Endodermal cell (in vitro differentiated cells): ENCODE data around the gene TGM4. TPM values are rescaled to one million over a fixed set of nuclear protein-coding genes. Genes with fewer than 3 reads are reported as not detected.

Source experiments
- DNase-seq: peaks from one replicate; pipeline ENCODE4 v3.0.0-alpha.2; 2017
- H3K27ac ChIP-seq: 2 replicates; pipeline ENCODE4 v1.5.1; 2013; ENCODE audit warnings: mild to moderate bottlenecking, low read depth, low read length, moderate library complexity
- H3K27me3 ChIP-seq: 2 replicates; pipeline ENCODE4 v1.6.1; 2013; ENCODE audit warnings: mild to moderate bottlenecking, low read length, moderate library complexity; ENCODE audit not compliant: insufficient read depth, control insufficient read depth, poor library complexity, severe bottlenecking
- H3K36me3 ChIP-seq: 2 replicates; pipeline ENCODE4 v1.7.0; 2013; ENCODE audit warnings: mild to moderate bottlenecking, low read length, moderate library complexity; ENCODE audit not compliant: control insufficient read depth, insufficient read depth
- H3K4me1 ChIP-seq: one replicate; pipeline ENCODE4 v1.7.0; 2013; ENCODE audit warnings: low read length; ENCODE audit not compliant: control insufficient read depth, insufficient read depth
- H3K4me3 ChIP-seq: 2 replicates; pipeline ENCODE4 v1.5.1; 2013; ENCODE audit warnings: mild to moderate bottlenecking, low read length, moderate library complexity
- H3K9ac ChIP-seq: 2 replicates; pipeline ENCODE4 v1.6.1; 2013; ENCODE audit warnings: mild to moderate bottlenecking, low read length, moderate library complexity; ENCODE audit not compliant: poor library complexity, severe bottlenecking; ENCODE audit errors: extremely low read depth
- H3K9me3 ChIP-seq: 2 replicates; pipeline ENCODE4 v1.6.1; 2013; ENCODE audit warnings: mild to moderate bottlenecking, low read length, moderate library complexity; ENCODE audit not compliant: control insufficient read depth
- H3K27ac Mint-ChIP-seq: 2 replicates; pipeline ENCODE4 v1.8.0; 2020; ENCODE audit warnings: mixed read lengths
- H3K27me3 Mint-ChIP-seq: 2 replicates; pipeline ENCODE4 v1.8.0; 2021; ENCODE audit warnings: mild to moderate bottlenecking, mixed read lengths; ENCODE audit not compliant: insufficient read depth
- H3K36me3 Mint-ChIP-seq: 2 replicates; pipeline ENCODE4 v1.8.0; 2020; ENCODE audit warnings: low read depth, mixed read lengths
- H3K4me1 Mint-ChIP-seq: 2 replicates; pipeline ENCODE4 v1.8.0; 2020; ENCODE audit warnings: mixed read lengths
- H3K4me3 Mint-ChIP-seq: 2 replicates; pipeline ENCODE4 v1.8.0; 2020; ENCODE audit warnings: mild to moderate bottlenecking, moderate library complexity, mixed read lengths
- H3K9me3 Mint-ChIP-seq: 2 replicates; pipeline ENCODE4 v1.8.0; 2020; ENCODE audit warnings: mild to moderate bottlenecking, mixed read lengths
- WGBS, 2 experiments: methylation state at CpG; one replicate each; pipeline versions ENCODE4 v1.1.5 to v1.1.7; 2013; ENCODE audit warnings: missing lambda C conversion rate in 2 of 2, mixed read lengths in 1 of 2; ENCODE audit not compliant: insufficient coverage in 1 of 2, insufficient read length in 1 of 2; 5-methylcytosine and 5-hydroxymethylcytosine counted together
- total RNA-seq, 2 donors: library from RNA; stranded (reverse); fragmentation: NEBNext Ultra II Directional in 1 of 2; extraction: Animal tissue kit (Norgen Biotek cat#: 25700) in 1 of 2; gene quantifications; 2 replicates in 1 of 2; 3 replicates in 1 of 2; pipeline ENCODE4 v1.2.1, GENCODE V29; 2021
- TF ChIP-seq, protein P1 (sequence below): fragments of 200-600 bp; sonication (generic); conservative IDR thresholded peaks from 2 replicates; pipeline ENCODE4 v1.5.0; 2021; ENCODE audit warnings: antibody characterized with exemption, mild to moderate bottlenecking

Gene TGM4
- total RNA-seq, 2 donors from 2014 or later = not detected

GRCh38 chr3:44875596-44875995 is 1.2 kb downstream of the TGM4 start:
- Mint-ChIP-seq H3K27me3 (no peaks in the 10 kb centered on the region), H3K4me1 (no peaks in the 10 kb centered on the region), H3K27ac (no peak overlapping the region), H3K4me3 (no peak overlapping the region), H3K36me3 (no peaks in the 10 kb centered on the region), H3K9me3 (no peaks in the 10 kb centered on the region)
- Histone ChIP-seq H3K36me3 (no peaks in the 10 kb centered on the region), H3K9ac (no peak overlapping the region), H3K27ac (no peak overlapping the region), H3K27me3 (no peaks in the 10 kb centered on the region), H3K4me3 (no peak overlapping the region), H3K4me1 (no peaks in the 10 kb centered on the region), H3K9me3 (no peaks in the 10 kb centered on the region)
- 83 to 95% methylated on average over 1 to 3 of the region's 3 CpGs for WGBS, 2 experiments
- DNase-seq = no peak
- TF ChIP-seq, protein P1, sequence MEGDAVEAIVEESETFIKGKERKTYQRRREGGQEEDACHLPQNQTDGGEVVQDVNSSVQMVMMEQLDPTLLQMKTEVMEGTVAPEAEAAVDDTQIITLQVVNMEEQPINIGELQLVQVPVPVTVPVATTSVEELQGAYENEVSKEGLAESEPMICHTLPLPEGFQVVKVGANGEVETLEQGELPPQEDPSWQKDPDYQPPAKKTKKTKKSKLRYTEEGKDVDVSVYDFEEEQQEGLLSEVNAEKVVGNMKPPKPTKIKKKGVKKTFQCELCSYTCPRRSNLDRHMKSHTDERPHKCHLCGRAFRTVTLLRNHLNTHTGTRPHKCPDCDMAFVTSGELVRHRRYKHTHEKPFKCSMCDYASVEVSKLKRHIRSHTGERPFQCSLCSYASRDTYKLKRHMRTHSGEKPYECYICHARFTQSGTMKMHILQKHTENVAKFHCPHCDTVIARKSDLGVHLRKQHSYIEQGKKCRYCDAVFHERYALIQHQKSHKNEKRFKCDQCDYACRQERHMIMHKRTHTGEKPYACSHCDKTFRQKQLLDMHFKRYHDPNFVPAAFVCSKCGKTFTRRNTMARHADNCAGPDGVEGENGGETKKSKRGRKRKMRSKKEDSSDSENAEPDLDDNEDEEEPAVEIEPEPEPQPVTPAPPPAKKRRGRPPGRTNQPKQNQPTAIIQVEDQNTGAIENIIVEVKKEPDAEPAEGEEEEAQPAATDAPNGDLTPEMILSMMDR = no peak

GRCh38 chr3:44877333-44877732 is 2.9 kb downstream of the TGM4 start:
- Mint-ChIP-seq H3K9me3 (no peaks in the 10 kb centered on the region), H3K27me3 (no peaks in the 10 kb centered on the region), H3K4me3 (no peak overlapping the region), H3K36me3 (no peaks in the 10 kb centered on the region), H3K4me1 (no peaks in the 10 kb centered on the region), H3K27ac (no peak overlapping the region)
- TF ChIP-seq, protein P1 = no peak
- Histone ChIP-seq H3K27ac (no peak overlapping the region), H3K9me3 (no peaks in the 10 kb centered on the region), H3K36me3 (no peaks in the 10 kb centered on the region), H3K4me1 (no peaks in the 10 kb centered on the region), H3K4me3 (no peak overlapping the region), H3K9ac (no peak overlapping the region), H3K27me3 (no peaks in the 10 kb centered on the region)
- no peak for DNase-seq
- WGBS, 2 experiments = 89 to 93% methylated on average over 1 to 2 of the region's 3 CpGs

GRCh38 chr3:44880284-44880683 is 5.9 kb downstream of the TGM4 start:
- DNase-seq = no peak
- no peaks in the 10 kb centered on the region for H3K4me1 Mint-ChIP-seq
- H3K9ac ChIP-seq = no peak overlapping the region
- WGBS, 2 experiments = 88 to 90% methylated on average over 2 of the region's 2 CpGs
- H3K9me3 Mint-ChIP-seq = peaks cover 3% of the 10 kb centered on the region
- no peak overlapping the region for H3K4me3 ChIP-seq
- no peak overlapping the region for H3K27ac Mint-ChIP-seq
- H3K27me3 Mint-ChIP-seq = no peaks in the 10 kb centered on the region
- no peaks in the 10 kb centered on the region for H3K36me3 ChIP-seq
- TF ChIP-seq, protein P1 = no peak
- no peak overlapping the region for H3K27ac ChIP-seq
- H3K36me3 Mint-ChIP-seq = no peaks in the 10 kb centered on the region
- H3K4me3 Mint-ChIP-seq = no peak overlapping the region
- H3K4me1 ChIP-seq = no peaks in the 10 kb centered on the region
- H3K9me3 ChIP-seq = no peaks in the 10 kb centered on the region
- no peaks in the 10 kb centered on the region for H3K27me3 ChIP-seq
